OCI-LY3 (cell line): ENCODE data around the gene UBE2B.
"Not testable (repeated sequence)": the region's sequence is repeated elsewhere in the genome, so short reads cannot be mapped to it uniquely, and the experiment has no call there.

ENCODE experiments used
- CTCF ChIP-seq: fragments of 200-600, 300-600 bp; sonication (generic); IDR thresholded peaks from 2 replicates; pipeline ENCODE4 v1.5.1; 2014; ENCODE audit warnings: antibody characterized with exemption, low read length, low read depth
- EZH2phosphoT487 ChIP-seq: fragments of 200-600 bp; shearing (Covaris generic); IDR thresholded peaks from 2 replicates; pipeline ENCODE4 v1.6.1; 2018; ENCODE audit warnings: antibody characterized with exemption, mixed run types, low read depth

- not testable (repeated sequence) for TF ChIP-seq CTCF, EZH2phosphoT487
These were observed 27.9 kb upstream of the UBE2B start for GRCh38 chr5:134343500-134343899.
